HepG2 (cell line): ENCODE results near the gene BTNL3.

Experiments used
- ATAD3A ChIP-seq: sonication (generic); formaldehyde crosslinking; IDR thresholded peaks from 2 replicates; pipeline ENCODE4 v1.4.0; 2020; ENCODE audit warnings: missing genetic modification reagents
- BCL6 ChIP-seq: IDR thresholded peaks from 2 replicates; pipeline ENCODE4 v1.6.1; 2016; ENCODE audit warnings: missing genetic modification reagents, missing compliant biosample characterization
- FIP1L1 ChIP-seq: fragments of 200-400 bp; formaldehyde crosslinking; IDR thresholded peaks from 2 replicates; pipeline ENCODE4 v1.6.1; 2018; ENCODE audit warnings: low read depth, mild to moderate bottlenecking, low read length, moderate library complexity, borderline replicate concordance; ENCODE audit not compliant: insufficient read depth
- HIVEP1 ChIP-seq: sonication (generic); formaldehyde crosslinking; IDR thresholded peaks from 2 replicates; pipeline ENCODE4 v1.4.0; 2020; ENCODE audit warnings: mild to moderate bottlenecking, missing genetic modification reagents
- MAFK ChIP-seq, 2 experiments: IDR thresholded peaks in 1 of 2; conservative IDR thresholded peaks in 1 of 2; 2 replicates each; pipeline ENCODE4 v1.6.1; 2011; ENCODE audit warnings: improper control_type of control experiment in 2 of 2, low read length in 2 of 2
- NCOR1 ChIP-seq: fragments of 200-600 bp; sonication (generic); IDR thresholded peaks from 2 replicates; pipeline ENCODE4 v1.7.0; 2017; ENCODE audit warnings: antibody characterized with exemption, low read length, borderline replicate concordance
- NR3C1 ChIP-seq: sonication (generic); formaldehyde crosslinking; IDR thresholded peaks from 2 replicates; pipeline ENCODE4 v1.4.0; 2020; ENCODE audit warnings: missing genetic modification reagents
- SMARCC2 ChIP-seq: fragments of 450-650 bp; IDR thresholded peaks from 2 replicates; pipeline ENCODE4 v1.6.1; 2017; ENCODE audit warnings: antibody characterized with exemption, mild to moderate bottlenecking
- ZNF777 ChIP-seq: sonication (generic); formaldehyde crosslinking; IDR thresholded peaks from 2 replicates; pipeline ENCODE4 v1.4.0; 2020; ENCODE audit warnings: missing genetic modification reagents
- TF ChIP-seq, protein P1 (sequence below): sonication (generic); formaldehyde crosslinking; IDR thresholded peaks from 2 replicates; pipeline ENCODE4 v1.5.0; 2020; ENCODE audit warnings: mild to moderate bottlenecking, missing genetic modification reagents, moderate library complexity
- TF ChIP-seq, protein P2 (sequence below): sonication (generic); formaldehyde crosslinking; IDR thresholded peaks from 2 replicates; pipeline ENCODE4 v1.4.0; 2020; ENCODE audit warnings: missing genetic modification reagents

DNA sequence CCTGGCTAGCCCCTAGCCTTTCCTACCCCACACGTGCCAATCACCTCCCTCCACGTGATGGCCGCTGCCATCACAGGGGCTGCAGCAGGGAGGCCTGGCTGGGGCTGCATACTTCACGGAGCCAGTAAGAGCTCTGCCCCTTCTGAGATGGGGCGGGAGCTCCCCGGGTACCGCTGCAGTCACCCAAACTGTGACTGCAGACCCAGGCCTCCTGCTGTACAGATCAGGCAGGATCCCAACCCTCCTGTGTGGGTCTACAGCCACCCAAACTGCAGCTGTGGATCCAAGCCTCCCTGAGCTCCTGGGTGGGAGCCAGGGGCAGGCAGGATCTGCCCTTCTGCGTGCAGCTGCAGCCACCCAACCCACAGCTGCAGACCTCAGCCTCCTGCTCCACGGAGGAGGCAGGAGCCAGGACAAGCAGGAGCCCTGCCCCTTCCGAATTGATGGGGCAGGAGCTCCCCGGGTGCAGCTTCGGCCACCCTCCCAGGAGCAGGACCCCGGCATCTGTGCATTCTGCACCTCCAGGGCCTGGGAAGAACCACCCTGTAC, 48.2 kb downstream of the BTNL3 start:
- TF ChIP-seq ATAD3A (CRISPR knock-in tag) (no peak), ZNF777 (CRISPR knock-in tag) (no peak), HIVEP1 (CRISPR knock-in tag) (no peak), MAFK (conservative IDR thresholded peaks at IDR 0.05 in 1 of 2, IDR thresholded peaks at IDR 0.05 in 1 of 2; ENCODE audit: low read length in 2 of 2) (no peak), BCL6 (CRISPR knock-in tag) (no peak), NR3C1 (CRISPR knock-in tag) (no peak), FIP1L1 (no peak), NCOR1 (no peak), SMARCC2 (no peak)
- TF ChIP-seq, protein P1, sequence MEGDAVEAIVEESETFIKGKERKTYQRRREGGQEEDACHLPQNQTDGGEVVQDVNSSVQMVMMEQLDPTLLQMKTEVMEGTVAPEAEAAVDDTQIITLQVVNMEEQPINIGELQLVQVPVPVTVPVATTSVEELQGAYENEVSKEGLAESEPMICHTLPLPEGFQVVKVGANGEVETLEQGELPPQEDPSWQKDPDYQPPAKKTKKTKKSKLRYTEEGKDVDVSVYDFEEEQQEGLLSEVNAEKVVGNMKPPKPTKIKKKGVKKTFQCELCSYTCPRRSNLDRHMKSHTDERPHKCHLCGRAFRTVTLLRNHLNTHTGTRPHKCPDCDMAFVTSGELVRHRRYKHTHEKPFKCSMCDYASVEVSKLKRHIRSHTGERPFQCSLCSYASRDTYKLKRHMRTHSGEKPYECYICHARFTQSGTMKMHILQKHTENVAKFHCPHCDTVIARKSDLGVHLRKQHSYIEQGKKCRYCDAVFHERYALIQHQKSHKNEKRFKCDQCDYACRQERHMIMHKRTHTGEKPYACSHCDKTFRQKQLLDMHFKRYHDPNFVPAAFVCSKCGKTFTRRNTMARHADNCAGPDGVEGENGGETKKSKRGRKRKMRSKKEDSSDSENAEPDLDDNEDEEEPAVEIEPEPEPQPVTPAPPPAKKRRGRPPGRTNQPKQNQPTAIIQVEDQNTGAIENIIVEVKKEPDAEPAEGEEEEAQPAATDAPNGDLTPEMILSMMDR (CRISPR knock-in tag): no peak
- TF ChIP-seq, protein P2, sequence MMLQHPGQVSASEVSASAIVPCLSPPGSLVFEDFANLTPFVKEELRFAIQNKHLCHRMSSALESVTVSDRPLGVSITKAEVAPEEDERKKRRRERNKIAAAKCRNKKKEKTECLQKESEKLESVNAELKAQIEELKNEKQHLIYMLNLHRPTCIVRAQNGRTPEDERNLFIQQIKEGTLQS: no peak
